NOMO-1 (cell line): ENCODE results near the gene UMODL1.

ENCODE experiments used
- DNase-seq, 2 experiments: peaks; one replicate each; lab custom pipeline; 2025; ENCODE audit not compliant: unreplicated experiment in 2 of 2; lab: John Stamatoyannopoulos, UW

Gene UMODL1

GRCh38 chr21:42039470-42039901, 31.6 kb upstream of the UMODL1 start:
- DNase-seq = no peak

GRCh38 chr21:42039911-42040351, 31.2 kb upstream of the UMODL1 start:
- DNase-seq = no peak

- no peak for DNase-seq
These were observed 30.5 kb upstream of the UMODL1 start for GRCh38 chr21:42040411-42041180.

GRCh38 chr21:42041246-42041645, 29.9 kb upstream of the UMODL1 start:
- DNase-seq = no peak

GRCh38 chr21:42041711-42042110, 29.4 kb upstream of the UMODL1 start:
- DNase-seq = no peak

GRCh38 chr21:42042651-42043050, 28.5 kb upstream of the UMODL1 start:
- no peak for DNase-seq

GRCh38 chr21:42043201-42043895, 27.8 kb upstream of the UMODL1 start:
- no peak for DNase-seq

- DNase-seq = no peak
These were observed 27.2 kb upstream of the UMODL1 start for GRCh38 chr21:42043961-42044360.

GRCh38 chr21:42044871-42045495, 26.1 kb upstream of the UMODL1 start:
- no peak for DNase-seq

GRCh38 chr21:42047821-42048613, 23.1 kb upstream of the UMODL1 start:
- no peak for DNase-seq

- no peak for DNase-seq
These were observed 22.1 kb upstream of the UMODL1 start for GRCh38 chr21:42048870-42049577.

GRCh38 chr21:42049578-42050430, 21.3 kb upstream of the UMODL1 start:
- no peak for DNase-seq

- DNase-seq = no peak
These were observed 19.3 kb upstream of the UMODL1 start for GRCh38 chr21:42051788-42052187.

- DNase-seq = no peak
These were observed 15.7 kb upstream of the UMODL1 start for GRCh38 chr21:42055425-42055824.

GRCh38 chr21:42056468-42056867, 14.6 kb upstream of the UMODL1 start:
- no peak for DNase-seq

GRCh38 chr21:42056996-42057689, 14.0 kb upstream of the UMODL1 start:
- DNase-seq = no peak

GRCh38 chr21:42057851-42058437, 13.2 kb upstream of the UMODL1 start:
- DNase-seq = no peak

GRCh38 chr21:42058631-42059111, 12.4 kb upstream of the UMODL1 start:
- DNase-seq = no peak
